ENCODE results near the gene ZNF831.

- TF ChIP-seq CTCF (IDR thresholded peaks at IDR 0.05) (no peak), POLR2A (IDR thresholded peaks at IDR 0.05) (no peak)
Observed at GRCh38 chr20:59295531-59295930, 131.9 kb downstream of the ZNF831 start.
